CD4-positive, alpha-beta T cell (primary cell): Measurements from ENCODE around the gene SPINK5. TPM values are rescaled to one million over a fixed set of nuclear protein-coding genes. Genes with fewer than 3 reads are reported as not detected.

Experiments used
- ATAC-seq: fragments of 200-7000 bp; cut with Tn5 transposase; one replicate; pipeline ENCODE4 v1.10.0; 2022; ENCODE audit warnings: mild to moderate bottlenecking; ENCODE audit not compliant: poor library complexity
- CTCF ChIA-PET: fragments of 350-600 bp; sonication (Branson Sonifier 250); formaldehyde crosslinking; loops from one replicate; lab custom pipeline; 2021; ENCODE audit warnings: antibody characterized with exemption, inconsistent platforms; lab: Charles Lee
- POLR2A ChIA-PET: fragments of 350-600 bp; sonication (Branson Sonifier 250); formaldehyde crosslinking; loops from one replicate; lab custom pipeline; 2021; ENCODE audit warnings: antibody characterized with exemption, inconsistent platforms; lab: Charles Lee
- DNase-seq, 14 experiments: peaks; one replicate each; pipeline ENCODE4 v3.0.0-alpha.2; 2013 to 2020; ENCODE audit warnings: mixed read lengths in 2 of 14
- H3K27ac ChIP-seq, 2 donors: one replicate each; pipeline versions ENCODE4 v1.5.1 to v1.7.0; 2013; ENCODE audit warnings: low read length in 2 of 2, low read depth in 1 of 2, mild to moderate bottlenecking in 1 of 2
- H3K27me3 ChIP-seq, 2 experiments: 1 replicate in 1 of 2; 2 replicates in 1 of 2; pipeline versions ENCODE4 v1.6.1 to v1.7.0; 2013; ENCODE audit warnings: low read length in 2 of 2, control low read depth in 1 of 2, mild to moderate bottlenecking in 1 of 2, moderate library complexity in 1 of 2; ENCODE audit not compliant: insufficient read depth in 2 of 2, control insufficient read depth in 1 of 2
- H3K36me3 ChIP-seq: one replicate; pipeline ENCODE4 v1.6.1; 2013; ENCODE audit warnings: low read length, control low read depth; ENCODE audit not compliant: insufficient read depth
- H3K4me1 ChIP-seq: one replicate; pipeline ENCODE4 v1.6.1; 2013; ENCODE audit warnings: low read length, control low read depth; ENCODE audit not compliant: insufficient read depth
- H3K4me3 ChIP-seq: one replicate; pipeline ENCODE4 v1.5.1; 2013; ENCODE audit warnings: mild to moderate bottlenecking, low read length, moderate library complexity
- H3K9me3 ChIP-seq, 2 experiments: 1 replicate in 1 of 2; 2 replicates in 1 of 2; pipeline versions ENCODE4 v1.6.1 to v1.7.0; 2013; ENCODE audit warnings: low read length in 2 of 2, mild to moderate bottlenecking in 2 of 2, control low read depth in 1 of 2, moderate library complexity in 1 of 2; ENCODE audit not compliant: control insufficient read depth in 1 of 2, insufficient read depth in 1 of 2
- H3K27ac Mint-ChIP-seq: one replicate; pipeline ENCODE4 v1.8.0; 2020; ENCODE audit warnings: mixed read lengths
- H3K27me3 Mint-ChIP-seq: one replicate; pipeline ENCODE4 v1.8.0; 2021; ENCODE audit warnings: mixed read lengths
- H3K36me3 Mint-ChIP-seq: one replicate; pipeline ENCODE4 v1.8.0; 2021; ENCODE audit warnings: low read depth, mixed read lengths
- H3K4me1 Mint-ChIP-seq: one replicate; pipeline ENCODE4 v1.8.0; 2021; ENCODE audit warnings: low read depth, mixed read lengths
- H3K4me3 Mint-ChIP-seq: one replicate; pipeline ENCODE4 v1.8.0; 2020; ENCODE audit warnings: mild to moderate bottlenecking, mixed read lengths
- H3K9me3 Mint-ChIP-seq: one replicate; pipeline ENCODE4 v1.8.0; 2020; ENCODE audit warnings: mixed read lengths
- intact Hi-C, 2 experiments: fragments of 100-400 bp; cut with DNase I in 1 of 2; cut with micrococcal nuclease in 1 of 2; formaldehyde crosslinking; loops; one replicate each; pipeline versions ENCODE4 v1.15.1 to v1.9.0; 2023 to 2025; cut with DNase I, micrococcal nuclease
- total RNA-seq, 174 experiments: library from RNA in 2 of 174; stranded (reverse) in 2 of 174; gene quantifications; one replicate each; pipeline ENCODE4 v1.2.3 and lab custom pipeline; 2021 to 2026
- TF ChIP-seq, protein P1 (sequence below): fragments of 200-600 bp; IDR thresholded peaks from one replicate; pipeline ENCODE4 v1.8.0; 2022; ENCODE audit warnings: antibody characterized with exemption, mild to moderate bottlenecking

Gene SPINK5
- total RNA-seq, 2 experiments from 2014 or later, result not detected

DNA sequence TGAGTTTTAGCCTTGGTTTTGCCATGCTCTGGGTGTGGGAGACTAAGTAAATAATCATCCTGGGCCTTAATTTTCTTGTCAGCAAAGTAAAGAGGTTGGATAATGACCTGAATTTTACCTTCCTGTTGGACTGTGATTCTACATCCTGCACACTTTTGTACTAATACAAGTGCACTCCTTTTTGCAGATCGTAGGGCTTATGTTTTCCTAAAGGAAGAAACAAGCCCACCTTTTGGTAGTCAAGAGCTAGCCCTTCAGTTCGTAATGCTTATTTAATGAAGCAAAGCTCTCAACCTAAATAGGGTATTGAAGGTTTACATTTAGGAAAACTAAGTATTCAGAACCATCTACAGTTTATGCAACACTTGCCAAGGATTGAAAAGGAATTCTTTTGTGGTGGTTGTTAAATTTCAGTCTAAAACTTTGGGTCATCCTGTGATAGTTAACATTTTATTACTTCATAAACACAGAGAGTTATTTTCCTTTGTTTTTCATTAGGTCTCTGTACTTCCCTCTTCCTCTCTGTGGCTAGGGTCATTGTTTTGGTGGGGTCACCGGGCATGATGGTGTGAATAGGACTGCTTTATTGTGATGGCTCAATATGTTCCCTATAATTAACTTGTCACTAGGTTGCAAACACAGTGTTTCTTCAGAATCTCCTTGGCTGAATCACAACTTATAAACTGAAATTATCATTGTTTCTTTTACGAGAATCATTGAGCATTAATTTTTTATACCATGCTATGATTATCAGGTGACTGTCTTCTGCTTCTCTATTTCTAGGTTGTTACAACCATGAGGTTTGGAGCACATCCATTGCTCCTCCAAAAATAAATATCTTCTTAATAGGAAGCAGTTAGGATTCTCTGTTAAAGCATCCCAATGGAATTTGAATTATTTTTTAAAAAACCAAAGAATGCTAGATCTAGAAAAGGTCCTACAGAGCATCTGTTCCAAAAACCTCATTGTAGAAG is 28.5 kb downstream of the SPINK5 start:
- H3K4me3 ChIP-seq, result no peak overlapping the region
- CTCF ChIA-PET, result no interaction called here
- no peaks in the 10 kb centered on the region for H3K4me1 ChIP-seq
- H3K27me3 Mint-ChIP-seq, result peaks cover 5% of the 10 kb centered on the region
- H3K9me3 Mint-ChIP-seq, result no peaks in the 10 kb centered on the region
- no peak overlapping the region for H3K4me3 Mint-ChIP-seq
- no peaks in the 10 kb centered on the region for H3K4me1 Mint-ChIP-seq
- no peak overlapping the region for H3K27ac ChIP-seq
- intact Hi-C loops, result no loop called here
- POLR2A ChIA-PET, result no interaction called here
- no peaks in the 10 kb centered on the region for H3K36me3 Mint-ChIP-seq
- no peaks in the 10 kb centered on the region for H3K9me3 ChIP-seq
- no peak overlapping the region for H3K27ac Mint-ChIP-seq
- H3K36me3 ChIP-seq, result no peaks in the 10 kb centered on the region
- no peaks in the 10 kb centered on the region for H3K27me3 ChIP-seq
- TF ChIP-seq, protein P1, sequence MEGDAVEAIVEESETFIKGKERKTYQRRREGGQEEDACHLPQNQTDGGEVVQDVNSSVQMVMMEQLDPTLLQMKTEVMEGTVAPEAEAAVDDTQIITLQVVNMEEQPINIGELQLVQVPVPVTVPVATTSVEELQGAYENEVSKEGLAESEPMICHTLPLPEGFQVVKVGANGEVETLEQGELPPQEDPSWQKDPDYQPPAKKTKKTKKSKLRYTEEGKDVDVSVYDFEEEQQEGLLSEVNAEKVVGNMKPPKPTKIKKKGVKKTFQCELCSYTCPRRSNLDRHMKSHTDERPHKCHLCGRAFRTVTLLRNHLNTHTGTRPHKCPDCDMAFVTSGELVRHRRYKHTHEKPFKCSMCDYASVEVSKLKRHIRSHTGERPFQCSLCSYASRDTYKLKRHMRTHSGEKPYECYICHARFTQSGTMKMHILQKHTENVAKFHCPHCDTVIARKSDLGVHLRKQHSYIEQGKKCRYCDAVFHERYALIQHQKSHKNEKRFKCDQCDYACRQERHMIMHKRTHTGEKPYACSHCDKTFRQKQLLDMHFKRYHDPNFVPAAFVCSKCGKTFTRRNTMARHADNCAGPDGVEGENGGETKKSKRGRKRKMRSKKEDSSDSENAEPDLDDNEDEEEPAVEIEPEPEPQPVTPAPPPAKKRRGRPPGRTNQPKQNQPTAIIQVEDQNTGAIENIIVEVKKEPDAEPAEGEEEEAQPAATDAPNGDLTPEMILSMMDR, result no peak
- ATAC-seq, result no peak
- DNase-seq, result no peak

DNA sequence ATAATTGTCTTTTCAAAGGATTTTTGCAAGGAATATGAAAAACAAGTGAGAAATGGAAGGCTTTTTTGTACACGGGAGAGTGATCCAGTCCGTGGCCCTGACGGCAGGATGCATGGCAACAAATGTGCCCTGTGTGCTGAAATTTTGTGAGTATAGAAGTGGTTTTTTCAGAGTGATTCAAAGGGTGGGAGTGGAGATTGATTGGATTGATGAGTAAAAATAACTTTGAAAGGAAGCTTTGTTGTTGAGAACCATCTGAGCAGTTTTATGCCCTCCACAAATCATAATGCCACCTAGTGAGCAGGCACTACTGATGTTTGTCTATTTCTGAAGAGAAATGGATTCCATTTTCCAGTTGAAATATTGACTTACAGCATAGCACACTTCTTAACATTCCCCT is 30.6 kb downstream of the SPINK5 start:
- Mint-ChIP-seq H3K36me3 (no peaks in the 10 kb centered on the region), H3K27ac (no peak overlapping the region), H3K27me3 (peaks cover 9% of the 10 kb centered on the region), H3K9me3 (no peaks in the 10 kb centered on the region), H3K4me3 (no peak overlapping the region), H3K4me1 (no peaks in the 10 kb centered on the region)
- TF ChIP-seq, protein P1, result no peak
- no peak overlapping the region for H3K27ac ChIP-seq
- DNase-seq (no peak), ATAC-seq (no peak)
- H3K36me3 ChIP-seq, result no peaks in the 10 kb centered on the region
- H3K27me3 ChIP-seq, result no peaks in the 10 kb centered on the region
- ChIA-PET CTCF (no interaction called here), POLR2A (no interaction called here)
- no peak overlapping the region for H3K4me3 ChIP-seq
- intact Hi-C loops, result no loop called here
- H3K9me3 ChIP-seq, result no peaks in the 10 kb centered on the region
- H3K4me1 ChIP-seq, result no peaks in the 10 kb centered on the region

DNA sequence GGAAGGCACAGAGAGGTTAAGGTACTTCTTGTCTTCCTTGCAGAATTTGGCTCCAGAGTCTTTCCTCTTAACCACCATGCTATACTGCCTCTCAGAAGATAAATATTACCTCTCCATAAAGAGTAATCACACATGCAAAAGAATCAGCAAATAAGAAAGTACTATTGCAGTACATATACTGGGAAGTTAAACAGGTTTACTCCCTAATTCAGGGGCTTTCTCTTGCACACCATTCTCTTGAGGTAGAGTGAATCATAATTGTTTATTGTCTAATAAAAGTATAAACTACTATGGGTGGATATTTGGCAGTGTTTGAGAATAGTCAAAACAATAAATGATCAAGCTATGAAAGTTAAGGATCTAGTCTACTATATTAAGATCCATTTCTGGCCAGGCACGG is 40.4 kb downstream of the SPINK5 start:
- DNase-seq (no peak), ATAC-seq (no peak)
- intact Hi-C loops, result no loop called here
- no peak overlapping the region for H3K4me3 Mint-ChIP-seq
- peaks cover 11% of the 10 kb centered on the region for H3K27me3 Mint-ChIP-seq
- no peaks in the 10 kb centered on the region for H3K36me3 ChIP-seq
- no peaks in the 10 kb centered on the region for H3K27me3 ChIP-seq
- ChIA-PET CTCF (no interaction called here), POLR2A (no interaction called here)
- H3K4me1 Mint-ChIP-seq, result no peaks in the 10 kb centered on the region
- TF ChIP-seq, protein P1, result no peak
- H3K9me3 Mint-ChIP-seq, result no peaks in the 10 kb centered on the region
- no peak overlapping the region for H3K4me3 ChIP-seq
- H3K27ac Mint-ChIP-seq, result no peak overlapping the region
- no peaks in the 10 kb centered on the region for H3K4me1 ChIP-seq
- H3K27ac ChIP-seq, result no peak overlapping the region
- H3K36me3 Mint-ChIP-seq, result no peaks in the 10 kb centered on the region
- no peaks in the 10 kb centered on the region for H3K9me3 ChIP-seq
